ENCODE measurements around the gene PTGES2. TPM values are rescaled to one million over a fixed set of nuclear protein-coding genes. Genes with fewer than 3 reads are reported as not detected.

PTGES2 gene
- total and polyA plus RNA-seq, 2 of the 13 experiments (the other 11 are each of a cell fraction or from before 2014, with no cell fraction given): 63.7 to 79.8 TPM

GRCh38 chr9:128116104-128117083 is 11.1 kb downstream of the PTGES2 start (continued):
- TF ChIP-seq ZBTB39 (CRISPR knock-in tag; IDR thresholded peaks at IDR 0.05) (no peak), MED1 (CRISPR knock-in tag; IDR thresholded peaks at IDR 0.05) (0 out of 2 replicates have a peak, but pooled peaks have one; percentile 20), ZFYVE20 (CRISPR knock-in tag; IDR thresholded peaks at IDR 0.05; ENCODE audit: borderline replicate concordance, low read depth) (no peak), KDM5A (IDR thresholded peaks at IDR 0.05; ENCODE audit: borderline replicate concordance, low read length) (no peak), KLF9 (CRISPR knock-in tag; IDR thresholded peaks at IDR 0.05; ENCODE audit: low read depth) (no peak), ZNF136 (CRISPR knock-in tag; IDR thresholded peaks at IDR 0.05; ENCODE audit: low read depth) (no peak), KDM5B (CRISPR knock-in tag; IDR thresholded peaks at IDR 0.05; ENCODE audit: borderline replicate concordance) (no peak), ZNF101 (CRISPR knock-in tag; IDR thresholded peaks at IDR 0.05; ENCODE audit: borderline replicate concordance, low read depth) (no peak), ZFP36 (IDR thresholded peaks at IDR 0.05; ENCODE audit: borderline replicate concordance, low read depth, low read length, partially characterized antibody) (no peak), REL (CRISPR knock-in tag; conservative IDR thresholded peaks at IDR 0.05) (no peak), TBL1XR1 (IDR thresholded peaks at IDR 0.05; ENCODE audit: borderline replicate concordance, low read length, partially characterized antibody) (no peak), ZBTB7B (CRISPR knock-in tag; IDR thresholded peaks at IDR 0.05) (no peak), GLMP (CRISPR knock-in tag; IDR thresholded peaks at IDR 0.05; ENCODE audit: borderline replicate concordance) (no peak), ZNF331 (CRISPR knock-in tag; IDR thresholded peaks at IDR 0.05) (no peak), PREB (CRISPR knock-in tag; IDR thresholded peaks at IDR 0.05) (no peak), KLF12 (CRISPR knock-in tag; IDR thresholded peaks at IDR 0.05; ENCODE audit: borderline replicate concordance) (no peak), ZNF775 (CRISPR knock-in tag; IDR thresholded peaks at IDR 0.05; ENCODE audit: borderline replicate concordance) (no peak), MLXIP (CRISPR knock-in tag; IDR thresholded peaks at IDR 0.05; ENCODE audit: borderline replicate concordance) (no peak), ELF3 (CRISPR knock-in tag; IDR thresholded peaks at IDR 0.05) (0 out of 2 replicates have a peak, but pooled peaks have one; percentile 21), POLR2AphosphoS5 (IDR thresholded peaks at IDR 0.05; ENCODE audit: low read depth, low read length) (no peak), CREBL2 (CRISPR knock-in tag; IDR thresholded peaks at IDR 0.05; ENCODE audit: borderline replicate concordance) (no peak)
